GM23248 (cell line): ENCODE measurements around the gene UCHL1.

Source experiments
- EZH2 ChIP-seq: fragments of 200-600 bp; sonication (generic); IDR thresholded peaks from 2 replicates; pipeline ENCODE4 v1.6.1; 2018; ENCODE audit warnings: antibody characterized with exemption, mild to moderate bottlenecking; ENCODE audit not compliant: insufficient read depth, poor library complexity, severe bottlenecking
- EZH2phosphoT487 ChIP-seq: fragments of 200-600 bp; sonication (generic); IDR thresholded peaks from 2 replicates; pipeline ENCODE4 v1.6.1; 2018; ENCODE audit warnings: antibody characterized with exemption, moderate library complexity, mild to moderate bottlenecking, low read depth; ENCODE audit not compliant: insufficient read depth

GRCh38 chr4:41232406-41232805, 24.3 kb upstream of the UCHL1 start:
- TF ChIP-seq EZH2 (no peak), EZH2phosphoT487 (no peak)
